GM19452 (cell line): ENCODE data around the gene SLC22A16.
"Not testable (repeated sequence)": the region's sequence is repeated elsewhere in the genome, so short reads cannot be mapped to it uniquely, and the experiment has no call there.

Source experiments
- ATAC-seq: cut with Tn5 transposase; IDR thresholded peaks from one replicate; pipeline ENCODE4 v1.9.1; 2021; ENCODE audit not compliant: unreplicated experiment

SLC22A16 gene

GRCh38 chr6:110476046-110476849, at the start of gene SLC22A16:
Gene SLC22A16, minus strand, starts transcription at chr6:110476613. Its CDS starts 39 bp downstream, at chr6:110476574.
- ATAC-seq = no peak

- ATAC-seq = no peak
Measured at GRCh38 chr6:110525001-110525400, 48.6 kb upstream of the SLC22A16 start.

- no peak for ATAC-seq
Measured at GRCh38 chr6:110524305-110524704, 47.9 kb upstream of the SLC22A16 start.

- ATAC-seq = no peak
Measured at GRCh38 chr6:110523451-110524021, 47.1 kb upstream of the SLC22A16 start.

- ATAC-seq = no peak
Measured at GRCh38 chr6:110522427-110522826, 46.0 kb upstream of the SLC22A16 start.

- no peak for ATAC-seq
Measured at GRCh38 chr6:110520992-110521543, 44.7 kb upstream of the SLC22A16 start.

- no peak for ATAC-seq
Measured at GRCh38 chr6:110520209-110520965, 44.0 kb upstream of the SLC22A16 start.

GRCh38 chr6:110517601-110518281, 41.3 kb upstream of the SLC22A16 start:
- ATAC-seq = no peak

GRCh38 chr6:110517034-110517433, 40.6 kb upstream of the SLC22A16 start:
- no peak for ATAC-seq

GRCh38 chr6:110514818-110515217, 38.4 kb upstream of the SLC22A16 start:
- ATAC-seq = no peak

GRCh38 chr6:110512991-110513390, 36.6 kb upstream of the SLC22A16 start:
- ATAC-seq = no peak

GRCh38 chr6:110512549-110512948, 36.1 kb upstream of the SLC22A16 start:
- not testable (repeated sequence) for ATAC-seq

- ATAC-seq = no peak
Measured at GRCh38 chr6:110511401-110511800, 35.0 kb upstream of the SLC22A16 start.

- ATAC-seq = no peak
Measured at GRCh38 chr6:110509617-110510241, 33.3 kb upstream of the SLC22A16 start.

GRCh38 chr6:110504891-110505290, 28.5 kb upstream of the SLC22A16 start:
- not testable (repeated sequence) for ATAC-seq

- no peak for ATAC-seq
Measured at GRCh38 chr6:110495949-110496348, 19.5 kb upstream of the SLC22A16 start.

GRCh38 chr6:110493253-110493800, 16.9 kb upstream of the SLC22A16 start:
- no peak for ATAC-seq

- no peak for ATAC-seq
Measured at GRCh38 chr6:110492584-110492983, 16.2 kb upstream of the SLC22A16 start.

GRCh38 chr6:110491644-110492317, 15.4 kb upstream of the SLC22A16 start:
- ATAC-seq = no peak

GRCh38 chr6:110491299-110491643, 14.9 kb upstream of the SLC22A16 start:
- no peak for ATAC-seq
